NCI-H187 treated with DMSO at 0.1 percent for 48 hours (cell line): ENCODE measurements around the gene GPR162.

Experiments used
- DNase-seq: peaks from one replicate; lab custom pipeline; 2025; lab: John Stamatoyannopoulos, UW

GPR162 gene

DNA sequence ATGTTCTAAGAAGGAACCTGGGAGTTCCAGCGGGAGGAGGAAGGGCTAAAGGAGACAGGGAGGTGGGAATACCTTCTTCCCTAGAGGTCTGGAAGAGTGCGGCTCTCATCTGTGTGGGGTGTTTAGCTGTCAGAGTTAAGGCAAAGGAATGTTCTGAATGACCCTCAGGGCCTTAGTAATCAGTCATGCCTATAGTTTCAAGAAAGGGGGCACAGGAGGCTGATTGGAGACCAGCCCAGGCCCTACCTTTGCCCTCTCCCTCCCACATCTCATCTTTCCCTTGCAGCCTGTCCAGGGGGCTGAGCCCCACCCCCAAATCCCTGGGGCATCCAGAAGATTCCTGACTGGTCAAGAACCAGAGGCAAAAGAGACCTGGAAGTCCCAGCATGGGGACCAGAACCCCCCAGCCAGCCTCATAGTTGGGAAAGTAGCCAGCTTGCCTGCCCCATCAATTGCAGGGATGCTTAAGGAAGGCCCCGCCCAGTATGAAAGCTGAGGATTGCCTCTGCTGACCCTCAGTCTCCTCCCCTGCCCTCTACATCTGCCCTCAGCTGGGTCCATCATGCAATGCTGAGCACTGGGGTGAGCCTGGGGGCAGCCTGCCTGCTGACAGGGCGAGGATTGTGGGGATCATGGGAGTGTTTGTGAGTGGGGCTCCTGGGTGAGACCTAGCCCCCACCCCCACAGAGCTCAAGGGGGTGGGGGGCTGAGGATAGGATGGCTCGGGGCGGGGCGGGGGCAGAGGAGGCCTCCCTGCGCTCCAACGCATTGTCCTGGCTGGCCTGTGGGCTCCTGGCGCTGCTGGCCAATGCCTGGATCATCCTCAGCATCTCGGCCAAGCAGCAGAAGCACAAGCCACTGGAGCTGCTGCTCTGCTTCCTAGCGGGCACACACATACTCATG is 1.8 kb downstream of the GPR162 start:
- DNase-seq, result no peak

DNA sequence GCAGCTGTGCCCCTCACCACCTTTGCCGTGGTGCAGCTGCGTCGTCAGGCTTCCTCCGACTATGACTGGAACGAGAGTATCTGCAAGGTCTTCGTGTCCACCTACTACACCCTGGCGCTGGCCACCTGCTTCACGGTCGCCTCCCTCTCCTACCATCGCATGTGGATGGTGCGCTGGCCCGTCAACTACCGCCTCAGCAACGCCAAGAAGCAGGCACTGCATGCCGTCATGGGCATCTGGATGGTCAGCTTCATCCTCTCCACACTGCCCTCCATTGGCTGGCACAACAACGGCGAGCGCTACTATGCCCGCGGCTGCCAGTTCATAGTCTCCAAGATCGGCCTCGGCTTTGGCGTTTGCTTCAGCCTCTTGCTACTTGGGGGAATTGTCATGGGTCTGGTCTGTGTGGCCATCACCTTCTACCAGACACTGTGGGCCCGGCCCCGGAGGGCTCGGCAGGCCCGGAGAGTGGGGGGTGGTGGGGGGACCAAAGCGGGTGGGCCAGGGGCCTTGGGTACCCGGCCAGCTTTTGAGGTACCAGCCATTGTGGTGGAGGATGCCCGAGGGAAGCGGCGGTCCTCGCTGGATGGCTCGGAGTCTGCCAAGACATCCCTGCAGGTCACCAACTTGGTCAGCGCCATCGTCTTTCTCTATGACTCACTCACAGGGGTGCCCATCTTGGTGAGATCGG is 2.6 kb downstream of the GPR162 start:
- DNase-seq, result no peak

- DNase-seq, result no peak
These were observed 3.3 kb downstream of the GPR162 start for GRCh38 chr12:6824901-6825381.

DNA sequence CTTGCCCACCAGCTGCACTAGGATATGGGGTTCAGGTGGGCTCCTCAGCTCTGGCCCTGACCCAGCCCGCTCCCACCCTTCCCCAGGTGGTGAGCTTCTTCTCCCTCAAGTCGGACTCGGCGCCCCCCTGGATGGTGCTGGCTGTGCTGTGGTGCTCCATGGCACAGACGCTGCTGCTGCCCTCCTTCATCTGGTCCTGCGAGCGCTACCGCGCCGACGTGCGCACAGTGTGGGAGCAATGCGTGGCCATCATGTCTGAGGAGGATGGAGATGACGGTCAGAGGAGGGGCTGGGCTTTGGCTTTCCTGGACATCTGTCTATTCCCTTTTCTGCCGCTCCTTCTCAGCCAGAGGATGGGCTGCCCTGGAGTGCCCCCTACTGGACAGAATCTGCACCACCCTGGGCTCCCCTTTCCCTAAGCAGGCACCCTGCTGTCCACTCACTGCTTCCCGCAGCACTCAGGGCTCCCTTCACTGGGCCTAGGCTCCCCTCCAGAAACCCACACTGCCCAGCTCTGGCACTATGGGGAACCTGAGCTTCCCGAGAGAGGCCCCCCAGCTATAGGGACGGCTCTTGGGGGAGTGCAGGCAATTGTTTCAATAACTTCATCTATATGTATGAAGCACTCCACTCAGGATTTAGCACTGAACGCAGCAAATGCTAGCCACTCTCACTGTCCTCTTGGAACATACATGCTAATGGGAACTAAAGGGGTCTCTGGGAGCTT is 3.9 kb downstream of the GPR162 start:
- DNase-seq, result peak; percentile 30

DNA sequence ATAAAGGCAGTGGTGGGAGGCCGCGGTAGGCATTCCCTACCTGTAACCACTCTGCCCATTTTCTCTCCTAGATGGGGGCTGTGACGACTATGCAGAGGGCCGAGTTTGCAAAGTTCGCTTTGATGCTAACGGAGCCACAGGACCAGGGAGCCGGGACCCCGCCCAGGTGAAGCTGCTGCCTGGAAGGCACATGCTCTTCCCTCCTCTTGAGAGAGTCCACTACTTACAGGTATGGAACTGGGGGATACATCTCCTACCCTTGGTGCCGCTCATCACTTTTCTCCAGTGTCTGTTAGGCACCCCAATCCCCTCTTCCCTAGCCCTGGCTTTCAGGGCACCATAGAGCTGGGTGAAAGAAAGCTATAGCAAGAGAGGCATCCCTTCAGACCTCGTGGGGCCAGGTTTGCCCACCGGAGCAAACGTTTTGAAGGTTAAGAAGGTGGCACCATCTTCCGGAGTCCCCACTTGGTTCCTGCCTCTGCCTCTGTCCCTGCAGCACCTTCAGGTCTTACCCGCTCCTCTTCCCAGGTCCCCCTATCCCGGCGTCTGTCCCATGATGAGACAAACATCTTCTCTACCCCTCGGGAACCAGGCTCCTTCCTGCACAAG is 4.6 kb downstream of the GPR162 start:
- no peak for DNase-seq

- no peak for DNase-seq
These were observed 5.3 kb downstream of the GPR162 start for GRCh38 chr12:6826734-6827436.

DNA sequence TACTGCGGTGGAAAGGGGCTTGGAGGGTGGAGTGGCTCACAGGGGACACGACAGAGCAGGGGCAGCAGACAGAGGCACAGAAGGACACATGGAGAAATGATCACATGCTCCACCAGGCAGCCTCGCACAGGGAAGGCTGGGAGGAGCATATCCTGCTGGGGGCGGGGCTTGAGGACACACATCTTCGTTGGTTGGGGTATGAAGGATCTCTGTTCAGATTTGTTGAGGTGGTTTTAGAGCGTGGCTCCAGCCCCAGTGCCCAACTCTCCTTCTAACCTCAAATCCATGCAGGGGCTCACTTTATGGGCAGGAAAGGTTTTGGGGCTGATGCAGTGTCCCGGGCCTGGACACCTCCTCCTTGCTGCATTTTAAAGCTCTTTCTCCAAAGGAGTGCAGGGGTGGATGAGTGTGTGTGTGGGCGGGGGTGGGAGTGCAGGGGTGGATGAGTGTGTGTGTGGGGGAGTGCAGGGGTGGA is 5.9 kb downstream of the GPR162 start:
- peak; percentile 58 for DNase-seq

GRCh38 chr12:6827982-6828780 is 6.6 kb downstream of the GPR162 start, which contains the start of gene P3H3:
TSS of gene P3H3 (plus strand) at chr12:6828407. CDS start at chr12:6828441, 34 bp downstream.
- no peak for DNase-seq

- DNase-seq, result no peak
These were observed 7.3 kb downstream of the GPR162 start for GRCh38 chr12:6828781-6829535.

DNA sequence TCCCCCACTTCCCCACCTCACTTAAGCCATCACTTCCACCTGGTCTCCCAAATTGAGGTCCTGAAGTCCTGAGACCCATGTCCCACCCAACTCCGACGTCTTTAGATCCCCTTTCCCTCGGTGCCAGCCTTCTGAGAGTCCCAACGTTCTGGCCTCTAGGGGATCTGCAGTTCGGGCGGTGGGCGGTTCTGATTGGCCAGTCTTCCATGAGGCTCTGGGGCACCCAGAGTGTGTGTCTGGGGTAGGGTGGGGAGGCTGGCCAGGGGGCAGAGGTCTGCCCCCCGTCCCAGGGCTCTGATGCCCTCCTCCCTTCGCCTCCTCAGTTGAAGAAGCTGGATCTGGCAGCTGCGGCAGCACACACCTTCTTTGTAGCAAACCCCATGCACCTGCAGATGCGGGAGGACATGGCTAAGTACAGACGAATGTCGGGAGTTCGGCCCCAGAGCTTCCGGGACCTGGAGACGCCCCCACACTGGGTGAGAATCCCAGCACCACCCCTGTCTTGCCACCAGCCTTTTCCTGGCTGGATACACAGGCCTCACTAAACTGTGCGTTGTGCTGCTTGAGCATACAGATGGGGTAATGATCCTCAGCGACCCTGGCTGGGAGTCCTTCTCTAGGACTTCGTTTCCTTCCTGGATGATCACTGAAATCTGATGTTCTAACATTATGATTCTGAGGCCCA is 8.1 kb downstream of the GPR162 start:
- DNase-seq, result no peak

DNA sequence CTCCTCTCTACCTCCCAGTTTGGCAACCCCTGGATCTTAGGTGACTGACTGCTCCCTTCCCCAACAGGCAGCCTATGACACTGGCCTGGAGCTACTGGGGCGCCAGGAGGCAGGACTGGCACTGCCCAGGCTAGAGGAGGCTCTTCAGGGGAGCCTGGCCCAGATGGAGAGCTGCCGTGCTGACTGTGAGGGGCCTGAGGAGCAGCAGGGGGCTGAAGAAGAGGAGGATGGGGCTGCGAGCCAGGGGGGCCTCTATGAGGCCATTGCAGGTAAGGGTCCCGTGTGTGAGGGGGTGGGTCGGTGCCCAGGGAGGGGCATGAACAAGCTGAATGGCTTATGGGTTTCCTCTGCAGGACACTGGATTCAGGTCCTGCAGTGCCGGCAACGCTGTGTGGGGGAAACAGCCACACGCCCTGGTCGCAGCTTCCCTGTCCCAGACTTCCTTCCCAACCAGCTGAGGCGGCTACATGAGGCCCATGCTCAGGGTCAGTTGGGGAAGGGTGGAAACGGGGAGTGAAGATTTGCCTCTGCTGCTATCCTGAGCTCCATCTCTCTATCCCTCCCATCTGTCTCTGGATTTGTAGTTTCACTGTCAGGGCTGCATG is 8.8 kb downstream of the GPR162 start:
- DNase-seq, result no peak

DNA sequence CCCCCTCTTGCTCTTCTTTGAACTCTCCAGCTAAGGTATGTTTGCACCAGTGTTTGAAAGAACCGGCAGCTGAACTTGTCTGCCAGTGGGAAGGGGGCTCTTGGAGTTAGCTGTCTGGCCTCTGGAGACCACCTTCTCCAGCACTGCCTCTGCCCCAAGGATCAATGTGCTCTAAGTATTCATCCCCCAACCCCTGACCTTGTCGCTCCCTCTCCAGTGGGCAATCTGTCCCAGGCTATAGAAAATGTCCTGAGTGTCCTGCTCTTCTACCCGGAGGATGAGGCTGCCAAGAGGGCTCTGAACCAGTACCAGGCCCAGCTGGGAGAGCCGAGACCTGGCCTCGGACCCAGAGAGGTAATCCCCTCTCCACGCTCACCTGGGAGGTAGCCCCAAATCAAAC is 9.4 kb downstream of the GPR162 start:
- no peak for DNase-seq

DNA sequence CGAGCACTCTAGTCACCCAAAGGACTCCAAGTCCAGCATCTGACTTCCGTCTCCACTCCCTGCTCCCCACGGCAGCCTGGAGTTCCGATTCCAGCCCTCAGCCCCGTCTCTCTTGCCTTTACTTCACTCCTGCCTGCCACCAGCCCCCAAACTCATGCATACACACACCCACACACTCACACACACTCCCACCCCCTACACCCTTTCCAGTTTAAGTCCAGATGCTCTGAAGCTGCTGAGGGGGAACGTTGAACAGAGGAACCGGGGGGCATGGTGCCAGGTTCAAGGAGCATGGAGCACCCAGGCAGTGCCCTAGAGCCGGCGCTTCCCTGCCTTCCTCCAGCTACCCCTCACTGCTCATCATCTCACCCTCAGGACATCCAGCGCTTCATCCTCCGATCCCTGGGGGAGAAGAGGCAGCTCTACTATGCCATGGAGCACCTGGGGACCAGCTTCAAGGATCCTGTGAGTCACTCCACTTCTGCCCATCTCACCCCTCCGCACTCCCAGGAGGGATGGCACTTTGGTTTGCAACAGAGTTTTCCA is 9.9 kb downstream of the GPR162 start:
- DNase-seq, result no peak

- no peak for DNase-seq
These were observed 10.5 kb downstream of the GPR162 start for GRCh38 chr12:6832125-6832524.

DNA sequence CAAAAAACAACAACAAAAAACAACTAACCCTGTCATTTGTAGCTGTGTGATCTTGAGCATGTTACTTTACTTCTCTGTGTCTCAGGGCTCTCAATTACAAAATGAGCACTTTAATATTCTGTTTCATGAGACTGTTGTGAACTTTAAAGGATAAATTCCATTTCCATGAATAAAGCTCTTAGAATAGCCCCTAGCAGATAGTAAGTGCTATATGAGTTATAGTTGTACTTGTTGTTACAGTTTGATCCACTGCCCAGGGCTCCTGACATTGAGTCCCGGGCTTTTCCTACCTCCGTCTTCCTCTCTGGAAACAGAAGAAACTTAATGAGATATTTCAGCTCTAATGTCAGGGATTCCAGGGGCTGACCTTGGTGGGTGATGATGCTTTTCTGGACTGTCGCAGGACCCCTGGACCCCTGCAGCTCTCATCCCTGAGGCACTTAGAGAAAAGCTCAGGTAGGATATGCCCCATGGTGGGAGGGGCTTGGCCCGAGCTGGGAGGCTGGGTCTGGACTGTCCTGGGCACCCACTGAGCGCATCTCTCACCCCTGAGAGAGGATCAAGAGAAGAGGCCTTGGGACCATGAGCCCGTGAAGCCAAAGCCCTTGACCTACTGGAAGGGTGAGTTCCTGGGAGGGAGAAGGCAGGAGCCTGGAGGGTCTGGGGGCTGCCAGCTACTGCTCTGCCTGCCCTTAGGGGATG is 11.7 kb downstream of the GPR162 start:
- no peak for DNase-seq

GRCh38 chr12:6834254-6834653 is 12.6 kb downstream of the GPR162 start:
- DNase-seq, result no peak

- no peak for DNase-seq
These were observed 13.3 kb downstream of the GPR162 start for GRCh38 chr12:6834873-6835272.

DNA sequence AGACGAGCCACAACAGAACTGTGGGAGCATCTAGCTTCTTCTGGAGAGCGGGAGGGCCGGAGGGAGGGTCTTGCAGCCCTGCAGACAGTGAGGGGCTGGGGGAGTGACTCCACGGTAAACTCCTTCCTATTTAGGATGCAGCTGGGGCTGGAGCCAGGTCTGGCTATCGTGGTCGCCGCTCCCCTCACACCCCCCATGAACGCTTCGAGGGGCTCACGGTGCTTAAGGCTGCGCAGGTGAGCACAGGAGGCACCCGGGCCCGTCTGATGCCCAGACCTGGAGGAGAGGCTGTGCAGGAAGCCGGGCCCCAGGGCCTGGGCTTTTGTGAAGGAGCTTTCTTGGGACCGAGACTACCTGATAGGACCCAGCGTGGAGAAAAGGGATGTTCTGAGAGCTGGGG is 15.2 kb downstream of the GPR162 start:
- DNase-seq, result no peak
